Breast epithelium (tissue), 3 donors: ENCODE results near the gene CAB39.

Source experiments
- CTCF ChIP-seq, 3 donors: fragments of 450-650 bp; IDR thresholded peaks; one replicate each; pipeline ENCODE4 v1.5.1; 2016 to 2017; ENCODE audit warnings: antibody characterized with exemption in 3 of 3, mild to moderate bottlenecking in 3 of 3, moderate library complexity in 3 of 3
- POLR2A ChIP-seq: fragments of 450-650 bp; IDR thresholded peaks from one replicate; pipeline ENCODE4 v1.6.1; 2016; ENCODE audit warnings: antibody characterized with exemption, mild to moderate bottlenecking, moderate library complexity
- POLR2AphosphoS5 ChIP-seq, 3 donors: sonication (generic); formaldehyde crosslinking; IDR thresholded peaks; one replicate each; pipeline ENCODE4 v1.6.1; 2017; ENCODE audit warnings: antibody characterized with exemption in 3 of 3

- TF ChIP-seq CTCF (IDR thresholded peaks at IDR 0.05) (no peak), POLR2A (no peak), POLR2AphosphoS5 (IDR thresholded peaks at IDR 0.05) (no peak)
These were observed 9.7 kb downstream of the CAB39 start for GRCh38 chr2:230722207-230722885.
